Bone marrow (tissue), 2 donors: ENCODE data around the gene NKD1.
"Not testable (repeated sequence)": the region's sequence is repeated elsewhere in the genome, so short reads cannot be mapped to it uniquely, and the experiment has no call there.

Experiments
- DNase-seq, 2 donors: peaks; one replicate each; lab custom pipeline; 2025; lab: John Stamatoyannopoulos, UW

Gene NKD1

GRCh38 chr16:50520451-50521245 is 27.5 kb upstream of the NKD1 start:
- DNase-seq: no peak

- no peak for DNase-seq
Observed at GRCh38 chr16:50521246-50521900, 26.8 kb upstream of the NKD1 start.

GRCh38 chr16:50522324-50522723 is 25.9 kb upstream of the NKD1 start:
- no peak for DNase-seq

DNA sequence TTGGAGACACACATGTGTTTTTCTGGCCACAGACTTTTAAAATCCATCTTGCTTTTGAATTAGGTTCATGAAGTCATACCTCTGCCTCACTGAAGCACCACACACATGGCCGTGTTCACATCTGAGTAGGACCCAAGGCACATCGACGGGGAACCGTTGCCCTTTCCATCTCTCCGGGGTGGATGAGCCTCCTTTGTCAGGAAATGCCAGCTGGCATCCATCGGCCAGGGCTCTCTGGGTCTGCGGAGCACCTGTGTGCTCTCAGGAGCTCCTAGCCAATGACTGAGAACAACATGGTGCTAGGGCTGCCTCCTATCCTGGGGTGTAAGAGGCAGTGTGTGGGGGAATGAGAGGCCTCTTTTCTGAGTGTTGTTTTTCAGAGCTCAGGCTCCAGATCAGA is 24.5 kb upstream of the NKD1 start:
- no peak for DNase-seq

DNA sequence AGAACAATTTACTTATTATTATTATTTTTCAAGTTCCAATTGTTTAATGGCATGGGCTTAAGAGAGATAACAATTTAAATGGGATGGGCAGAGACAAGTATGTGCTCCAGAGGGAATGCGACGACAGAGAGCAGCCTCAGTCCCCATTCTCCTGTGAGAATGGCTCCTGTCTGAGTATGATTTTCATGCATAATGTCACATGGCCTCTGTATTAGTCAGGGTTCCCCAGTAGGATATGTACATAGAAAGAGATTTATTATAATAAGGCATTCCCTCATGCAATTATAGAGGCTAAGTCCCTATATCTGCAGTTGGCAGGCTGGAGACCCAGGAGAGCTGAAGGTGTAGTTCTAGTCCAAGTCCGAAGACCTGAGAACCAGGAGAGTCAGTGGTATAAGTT is 22.9 kb upstream of the NKD1 start:
- no peak for DNase-seq

DNA sequence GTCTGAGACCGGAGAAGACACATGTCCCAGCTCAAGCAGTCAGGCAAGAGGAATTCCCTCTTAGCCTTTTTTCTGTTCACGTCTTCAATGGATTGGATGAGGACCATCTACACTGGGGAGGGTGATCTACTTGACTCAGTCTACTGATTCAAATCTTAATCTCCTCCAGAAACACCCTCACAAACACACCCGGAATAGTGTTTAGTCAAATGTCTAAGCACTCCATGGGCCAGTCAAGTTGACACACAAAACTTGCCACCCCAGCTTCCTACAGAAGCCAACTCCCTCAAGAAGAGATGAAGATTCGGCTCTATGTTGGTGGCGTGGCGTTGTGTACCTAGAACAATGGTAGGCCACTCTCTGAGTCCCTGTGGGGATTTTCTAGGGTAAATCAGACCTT is 22.5 kb upstream of the NKD1 start:
- DNase-seq: no peak

DNA sequence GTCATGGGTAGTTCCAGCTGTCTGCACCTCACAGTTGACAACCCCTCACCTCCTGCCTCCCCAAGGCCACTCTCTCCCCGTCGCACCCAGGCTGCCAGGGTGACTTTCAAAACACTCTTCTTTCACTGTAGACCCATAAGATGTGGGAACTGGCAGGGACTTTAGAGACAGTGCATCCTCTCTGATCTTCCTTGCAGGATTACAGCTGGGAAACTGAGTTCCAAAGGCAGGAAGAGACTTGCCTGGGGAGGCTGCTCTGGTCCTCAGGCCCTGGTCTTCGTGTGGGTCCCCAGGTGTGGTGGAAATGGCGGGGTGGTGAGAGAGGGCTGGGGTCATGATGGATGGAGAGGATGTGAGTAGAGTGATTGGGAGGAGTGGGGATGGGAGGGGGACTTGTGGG is 21.9 kb upstream of the NKD1 start:
- DNase-seq: no peak

DNA sequence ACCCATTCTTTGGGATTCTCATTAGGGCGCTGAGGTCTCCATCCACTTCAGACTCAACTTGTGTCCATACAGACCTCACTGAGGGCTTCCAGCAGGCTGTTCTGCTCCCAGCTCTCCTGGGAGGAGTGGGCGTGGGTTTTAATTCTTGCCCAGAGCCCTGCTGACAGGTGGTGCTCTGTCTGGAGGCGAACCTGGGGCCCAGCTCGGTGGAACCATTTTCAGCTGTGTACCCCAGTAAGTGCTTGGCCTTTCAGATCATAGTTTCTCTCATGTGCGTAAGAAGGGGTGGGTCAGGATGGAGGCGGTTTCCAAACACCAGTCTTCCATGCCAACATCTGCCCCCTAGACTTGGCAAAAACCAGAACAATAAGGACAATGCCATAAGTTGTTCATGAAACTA is 21.4 kb upstream of the NKD1 start:
- DNase-seq: no peak

- DNase-seq: no peak
Observed at GRCh38 chr16:50528820-50529219, 19.4 kb upstream of the NKD1 start.

DNA sequence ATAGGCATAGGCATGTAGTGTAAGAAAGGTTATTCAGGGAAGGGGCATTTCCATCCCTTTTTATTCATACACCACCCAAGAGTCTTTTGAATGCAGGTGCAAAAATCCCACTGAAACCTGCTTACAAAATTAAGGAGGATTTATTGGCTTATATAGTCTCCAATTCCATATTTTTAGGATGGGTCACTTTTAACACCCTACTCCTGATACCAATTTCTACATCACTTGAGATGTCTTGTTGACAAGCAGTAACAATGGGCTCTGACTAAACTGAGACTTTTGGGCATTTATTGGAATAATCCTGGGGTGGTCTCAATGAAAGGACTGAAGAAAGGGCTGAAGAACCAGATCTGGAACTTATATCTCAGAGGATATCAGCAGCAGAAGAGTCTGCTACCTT is 18.9 kb upstream of the NKD1 start:
- no peak for DNase-seq

GRCh38 chr16:50530277-50531236 is 17.6 kb upstream of the NKD1 start:
- DNase-seq: no peak

- DNase-seq: no peak
Observed at GRCh38 chr16:50531359-50531758, 16.8 kb upstream of the NKD1 start.

DNA sequence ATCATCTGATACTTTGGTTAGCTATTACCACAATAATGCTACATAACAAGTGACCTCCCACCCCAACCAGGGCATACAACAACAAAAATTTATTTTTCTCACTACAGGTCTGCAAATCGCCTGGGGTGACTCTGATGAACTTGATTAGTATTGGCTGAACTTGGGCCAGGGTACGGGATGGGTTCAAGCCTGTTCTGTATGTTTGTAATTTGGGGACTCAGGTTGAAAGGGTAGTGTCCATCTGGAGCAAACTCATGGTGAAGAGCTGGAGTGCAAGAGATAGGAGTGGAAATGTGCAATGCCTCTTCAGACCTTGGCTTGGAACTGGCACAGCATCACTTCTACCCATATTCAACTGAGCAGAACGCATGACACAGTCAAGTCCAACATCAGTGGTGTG is 16.3 kb upstream of the NKD1 start:
- no peak for DNase-seq

- no peak for DNase-seq
Observed at GRCh38 chr16:50532576-50532975, 15.6 kb upstream of the NKD1 start.

DNA sequence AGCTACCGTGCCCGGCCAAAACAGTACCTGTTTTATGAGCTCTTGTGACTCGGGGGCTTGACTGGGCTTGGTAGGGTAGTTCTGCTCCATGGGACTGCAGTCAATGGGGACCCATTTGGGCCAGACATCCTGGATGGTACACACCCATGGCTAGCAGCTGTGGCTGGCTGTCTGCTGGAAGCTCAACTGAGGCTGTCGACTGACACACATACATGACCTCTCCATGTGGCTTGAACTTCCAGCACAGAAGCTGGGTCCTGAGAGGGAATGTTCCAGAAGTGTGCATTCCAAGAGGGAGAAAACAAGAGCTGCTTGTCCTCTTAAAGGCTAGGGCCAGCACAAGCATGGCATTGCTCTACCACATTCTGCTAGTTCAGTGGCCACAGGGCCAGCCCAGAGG is 14.9 kb upstream of the NKD1 start:
- no peak for DNase-seq

DNA sequence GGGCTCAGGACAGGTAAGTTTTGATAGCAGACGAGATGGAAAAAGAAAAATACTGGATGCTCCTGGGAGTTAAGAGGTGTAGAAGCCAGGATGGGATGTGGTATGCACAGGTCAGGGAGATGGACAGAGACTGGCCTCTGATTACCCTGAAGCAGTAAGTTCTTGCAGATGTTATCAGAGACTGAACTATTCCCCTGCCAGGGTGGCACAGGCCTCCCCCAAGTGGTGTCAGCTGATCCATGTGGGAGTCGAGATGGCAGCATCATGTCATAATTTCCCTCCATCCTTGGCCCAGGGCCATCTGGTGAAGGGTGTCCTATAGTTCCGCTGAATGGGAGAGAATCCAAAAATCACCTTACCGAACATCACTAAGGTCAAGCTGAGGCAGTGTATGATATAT is 14.1 kb upstream of the NKD1 start:
- DNase-seq: no peak

DNA sequence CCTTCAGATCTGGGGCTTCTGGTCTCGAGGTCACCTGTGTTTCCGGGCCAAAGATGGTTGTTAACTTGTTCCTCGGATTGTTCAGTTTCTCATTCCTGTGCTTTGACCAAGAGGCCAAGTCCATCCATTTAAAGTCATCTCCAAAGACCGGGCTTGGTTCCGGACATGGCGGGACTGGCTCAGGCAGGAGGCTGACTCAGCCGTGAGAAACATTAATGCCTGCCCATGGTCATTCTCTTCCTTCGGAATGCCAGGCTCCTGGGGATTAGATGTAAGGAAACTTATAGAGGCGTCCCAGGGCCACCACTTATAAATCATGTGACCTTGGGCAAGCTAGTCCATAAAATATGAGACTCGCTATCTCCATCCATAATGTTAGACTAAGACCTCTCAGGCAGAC is 13.6 kb upstream of the NKD1 start:
- DNase-seq: no peak

GRCh38 chr16:50534958-50535357 is 13.2 kb upstream of the NKD1 start:
- DNase-seq: no peak

- no peak for DNase-seq
Observed at GRCh38 chr16:50535506-50536257, 12.5 kb upstream of the NKD1 start.

- not testable (repeated sequence) for DNase-seq
Observed at GRCh38 chr16:50536258-50536645, 11.9 kb upstream of the NKD1 start.

- DNase-seq: no peak
Observed at GRCh38 chr16:50537533-50538290, 10.5 kb upstream of the NKD1 start.
